Prostate gland (tissue), 2 donors: ENCODE results near the gene LAMA1.

ENCODE experiments used
- CTCF ChIP-seq, 4 experiments: fragments of 200-600 bp in 2 of 4; fragments of 450-650 bp in 2 of 4; sonication (generic) in 2 of 4; IDR thresholded peaks; 1 replicate in 3 of 4; 2 replicates in 1 of 4; pipeline ENCODE4 v1.5.1; 2016 to 2019; ENCODE audit warnings: antibody characterized with exemption in 4 of 4, mild to moderate bottlenecking in 2 of 4, moderate library complexity in 2 of 4
- POLR2A ChIP-seq: fragments of 450-650 bp; IDR thresholded peaks from one replicate; pipeline ENCODE4 v1.6.1; 2016; ENCODE audit warnings: antibody characterized with exemption, mild to moderate bottlenecking
- POLR2AphosphoS5 ChIP-seq: sonication (generic); formaldehyde crosslinking; IDR thresholded peaks from one replicate; pipeline ENCODE4 v1.6.1; 2017; ENCODE audit warnings: antibody characterized with exemption

GRCh38 chr18:7049951-7050350, 67.6 kb downstream of the LAMA1 start:
- TF ChIP-seq CTCF (IDR thresholded peaks at IDR 0.05) (no peak), POLR2AphosphoS5 (no peak), POLR2A (no peak)
